ENCODE data around the gene PPM1L.

PPM1L gene

DNA sequence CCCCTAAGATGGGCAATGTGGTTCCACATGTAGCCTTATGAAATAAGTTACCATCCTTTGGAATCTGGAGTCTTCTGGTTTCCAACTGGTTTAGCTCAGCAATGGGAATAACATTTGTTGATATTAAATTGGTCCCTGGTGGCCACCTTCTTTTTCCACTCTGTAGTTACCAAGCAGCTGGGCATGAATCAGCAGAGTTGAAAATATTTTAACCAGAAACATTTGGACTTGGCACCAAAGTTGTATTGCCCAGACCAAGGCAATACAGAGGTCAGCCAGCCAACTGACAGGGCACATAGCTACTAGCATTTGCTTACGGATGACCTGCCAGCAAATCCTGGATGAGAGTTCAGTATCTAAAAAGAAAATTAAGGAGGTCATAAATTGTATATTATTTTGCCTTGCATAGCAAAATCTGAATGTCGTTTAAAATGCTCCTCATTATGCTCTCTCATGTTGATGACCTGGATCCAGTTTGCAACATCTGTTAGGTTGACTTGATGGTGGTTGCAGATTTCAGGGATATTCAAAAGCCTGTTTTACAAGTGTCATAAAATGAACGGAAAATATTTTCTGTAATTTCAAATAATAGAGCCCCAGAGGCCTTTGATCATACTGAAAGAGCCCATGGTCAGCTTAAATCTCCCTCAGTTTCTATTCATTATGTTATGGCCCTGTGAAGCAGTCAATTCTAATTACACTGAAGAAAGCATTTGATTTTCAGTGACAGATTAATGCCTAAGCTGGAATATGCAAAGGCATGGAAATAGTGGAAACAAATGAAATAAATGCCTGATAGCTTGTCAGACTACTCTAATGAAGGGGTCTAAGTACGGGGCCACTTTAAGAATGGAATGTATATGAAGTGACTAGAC, 54.6 kb downstream of the PPM1L start:
- DNase-seq: no peak

GRCh38 chr3:160811237-160811548, 55.2 kb downstream of the PPM1L start:
- no peak for DNase-seq

DNA sequence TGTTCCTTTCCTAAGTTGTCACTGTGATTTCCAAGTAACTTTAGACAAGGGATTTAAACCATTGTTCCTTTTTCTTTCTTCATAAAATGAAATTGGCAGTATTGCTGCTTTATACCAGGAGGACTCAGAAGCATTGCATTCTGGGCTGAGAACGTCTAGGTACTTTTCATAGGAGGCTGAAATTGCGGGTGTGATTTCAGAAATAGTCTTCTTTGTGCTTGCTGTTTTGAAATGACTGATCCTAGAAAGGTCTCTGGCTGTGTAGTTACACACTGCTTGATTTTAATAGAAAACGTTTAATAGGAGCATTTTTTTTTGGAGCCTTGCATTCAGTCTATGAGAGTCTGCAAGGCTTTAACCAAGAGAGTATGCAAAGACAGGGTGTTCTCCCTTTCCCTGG, 56.3 kb downstream of the PPM1L start:
- DNase-seq: no peak

DNA sequence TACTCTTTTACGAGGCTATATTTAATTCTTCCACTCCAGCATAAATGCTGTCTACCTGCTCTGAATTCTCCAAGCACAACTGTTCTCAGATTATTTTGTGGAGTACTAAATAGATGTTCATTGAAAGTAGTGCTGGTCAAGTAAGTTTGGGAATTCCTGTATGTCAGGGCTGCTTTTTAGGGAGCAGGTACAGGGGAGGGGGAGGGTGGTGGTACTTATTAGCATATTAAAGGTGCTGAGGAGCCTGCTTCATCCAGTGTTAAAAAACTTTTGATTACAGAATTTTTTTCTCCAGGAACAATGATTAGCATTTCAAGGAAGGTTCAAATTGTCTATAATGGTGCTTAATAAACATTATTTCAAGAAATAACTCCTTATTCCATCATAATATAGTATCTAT, 59.2 kb downstream of the PPM1L start:
- DNase-seq: no peak

GRCh38 chr3:160820022-160820421, 64.0 kb downstream of the PPM1L start:
- no peak for DNase-seq

GRCh38 chr3:160820430-160820829, 64.4 kb downstream of the PPM1L start:
- no peak for DNase-seq

GRCh38 chr3:160822936-160823335, 66.9 kb downstream of the PPM1L start:
- no peak for DNase-seq

GRCh38 chr3:160825311-160825800, 69.3 kb downstream of the PPM1L start:
- DNase-seq: no peak

DNA sequence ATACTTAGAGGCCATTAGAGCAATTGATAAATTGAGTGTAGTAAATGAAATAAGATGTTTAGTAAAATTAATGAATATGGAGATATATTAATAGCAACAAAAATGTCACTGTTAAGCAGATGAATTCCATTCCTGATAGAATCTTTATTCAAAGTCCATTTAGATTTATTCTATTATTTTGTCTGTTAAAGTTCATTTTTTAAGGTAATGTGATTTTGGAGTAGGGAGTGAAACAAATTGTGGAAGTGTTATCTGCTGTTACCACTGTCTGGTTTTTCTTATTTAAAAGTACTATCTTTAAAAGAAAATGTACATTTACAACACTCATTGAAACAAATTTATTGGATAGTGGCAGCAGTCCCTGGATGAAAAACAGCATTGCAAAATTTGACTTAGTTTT, 70.4 kb downstream of the PPM1L start:
- DNase-seq: no peak

- no peak for DNase-seq
Measured at GRCh38 chr3:160826991-160827390, 71.0 kb downstream of the PPM1L start.

DNA sequence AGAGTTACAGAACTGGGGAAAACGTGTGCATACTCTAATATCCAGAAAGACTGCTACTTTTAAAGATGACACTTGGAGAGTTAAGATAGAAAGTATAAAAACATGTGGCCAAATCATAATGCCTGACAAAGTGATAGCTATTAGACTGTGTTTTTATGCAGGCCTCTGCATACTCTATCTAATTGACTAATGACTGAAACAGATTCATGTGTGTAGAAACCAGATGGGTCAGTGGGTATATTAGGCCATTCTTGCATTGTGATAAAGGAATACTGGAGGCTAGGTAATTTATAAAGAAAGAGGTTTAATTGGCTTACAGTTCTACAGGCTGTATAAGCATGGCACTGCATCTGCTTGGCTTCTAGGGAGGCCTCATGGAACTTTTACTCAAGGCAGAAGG, 71.5 kb downstream of the PPM1L start:
- no peak for DNase-seq

GRCh38 chr3:160828880-160829279, 72.8 kb downstream of the PPM1L start:
- no peak for DNase-seq

DNA sequence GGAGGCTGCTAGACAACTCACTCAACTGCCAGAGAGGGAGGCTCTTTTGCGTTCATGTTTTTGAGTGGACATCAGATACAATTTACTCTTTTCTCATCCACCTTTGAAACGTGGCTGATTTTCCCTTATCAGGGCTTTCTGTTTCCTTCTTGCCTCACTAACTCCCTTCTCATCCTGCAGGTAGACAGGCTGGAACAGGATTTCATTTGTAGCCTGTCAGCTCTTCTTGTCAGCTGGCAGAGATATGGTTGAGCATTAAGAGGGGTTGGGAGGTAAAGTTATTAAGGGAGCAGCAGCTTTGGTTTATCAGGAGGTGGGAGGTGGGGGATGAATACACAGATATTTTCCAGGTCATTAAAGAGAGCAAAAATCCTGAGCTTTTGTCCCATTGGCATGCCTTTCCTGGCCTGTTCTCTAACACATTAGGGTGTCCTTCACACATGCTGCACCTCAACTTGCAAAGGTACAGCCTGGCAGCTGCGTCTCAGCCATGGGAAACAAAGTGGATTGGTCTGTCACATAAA, 73.5 kb downstream of the PPM1L start:
- DNase-seq: no peak

DNA sequence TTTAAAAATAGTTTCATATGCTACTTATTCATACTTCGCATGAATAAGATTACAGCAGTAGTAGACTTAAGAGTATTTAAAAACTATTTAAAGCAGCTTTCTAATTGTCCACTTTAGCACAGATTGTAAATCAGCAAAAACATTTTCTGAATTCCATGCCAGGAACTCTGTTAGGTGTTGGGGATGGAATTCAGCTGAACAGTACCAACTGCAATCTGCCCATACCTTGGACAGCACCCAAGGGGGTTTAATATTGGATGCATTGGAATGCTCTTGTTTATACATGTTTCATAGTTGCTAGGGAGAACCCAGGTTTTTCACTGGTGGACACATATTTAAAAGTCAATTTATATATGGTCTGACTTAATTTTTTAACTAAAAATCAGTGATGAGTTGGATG, 74.8 kb downstream of the PPM1L start:
- DNase-seq: no peak

- DNase-seq: no peak
Measured at GRCh38 chr3:160831401-160831800, 75.4 kb downstream of the PPM1L start.

GRCh38 chr3:160837394-160837980, 81.5 kb downstream of the PPM1L start:
- DNase-seq: no peak

DNA sequence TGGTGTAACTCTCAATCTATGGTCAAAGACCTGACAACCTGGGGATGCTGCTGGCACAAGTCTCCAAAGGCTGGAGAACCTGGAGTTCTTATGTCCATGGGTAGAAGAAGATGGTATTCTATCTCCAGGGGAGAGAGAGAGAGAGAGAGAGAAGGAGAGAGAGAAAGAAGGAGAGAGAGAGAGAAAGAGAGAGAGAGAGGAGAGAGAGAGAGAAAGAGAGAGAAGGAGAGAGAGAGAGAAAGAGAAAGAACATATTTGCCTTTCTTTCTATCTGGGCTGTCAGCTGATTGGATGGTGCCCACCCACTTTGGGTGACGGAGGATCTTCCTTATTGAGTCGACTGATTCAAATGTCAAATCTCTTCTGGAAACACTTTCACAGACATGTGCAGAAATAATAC, 84.6 kb downstream of the PPM1L start:
- no peak for DNase-seq

- DNase-seq: no peak
Measured at GRCh38 chr3:160841455-160841854, 85.4 kb downstream of the PPM1L start.

DNA sequence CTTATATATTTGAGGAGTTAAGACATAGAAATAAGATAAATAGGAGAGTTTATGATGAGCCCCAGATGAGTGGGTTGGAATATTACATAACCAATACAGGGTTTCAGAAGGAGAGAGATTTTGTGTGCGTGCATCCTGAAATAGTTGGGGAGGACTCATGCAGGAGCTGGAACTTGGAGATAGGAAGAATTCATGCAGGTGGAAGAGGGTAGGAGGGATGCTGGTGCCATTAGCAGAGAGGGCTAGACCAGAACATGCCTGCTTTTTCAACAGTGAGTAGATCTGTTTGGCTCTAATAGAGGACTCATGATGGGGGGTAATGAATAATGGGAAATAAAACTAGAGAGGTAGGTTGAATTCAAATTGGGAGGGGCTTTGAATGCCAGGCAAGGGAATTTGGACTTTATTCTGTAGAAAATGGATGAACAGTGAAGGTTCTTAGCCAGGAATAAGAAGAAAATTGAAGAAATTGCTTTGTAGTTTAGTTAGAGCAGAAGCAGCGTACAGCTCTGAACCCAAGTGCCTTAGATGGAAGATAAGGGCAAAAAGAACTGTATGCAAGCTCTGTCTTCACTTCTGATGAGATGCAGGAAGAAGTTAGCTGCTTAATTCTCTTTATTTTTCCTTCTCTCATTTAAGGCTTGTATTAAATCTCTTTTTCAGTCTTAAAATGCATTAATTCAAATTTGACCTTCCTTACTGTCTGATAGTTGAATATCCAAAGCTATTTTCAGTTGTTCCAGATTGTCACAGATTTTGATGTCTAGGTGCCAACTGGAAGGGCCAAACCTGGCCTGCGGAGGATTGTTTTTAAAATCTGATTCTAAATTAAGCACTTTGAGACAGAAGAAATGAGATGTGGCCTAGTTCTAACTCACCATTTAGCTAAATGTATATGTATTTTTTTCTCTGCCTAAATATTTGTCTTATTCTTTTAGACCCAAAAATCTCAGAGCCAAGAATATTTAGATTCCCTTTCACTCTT, 86.3 kb downstream of the PPM1L start:
- DNase-seq: no peak

- no peak for DNase-seq
Measured at GRCh38 chr3:160851629-160852210, 95.7 kb downstream of the PPM1L start.

DNA sequence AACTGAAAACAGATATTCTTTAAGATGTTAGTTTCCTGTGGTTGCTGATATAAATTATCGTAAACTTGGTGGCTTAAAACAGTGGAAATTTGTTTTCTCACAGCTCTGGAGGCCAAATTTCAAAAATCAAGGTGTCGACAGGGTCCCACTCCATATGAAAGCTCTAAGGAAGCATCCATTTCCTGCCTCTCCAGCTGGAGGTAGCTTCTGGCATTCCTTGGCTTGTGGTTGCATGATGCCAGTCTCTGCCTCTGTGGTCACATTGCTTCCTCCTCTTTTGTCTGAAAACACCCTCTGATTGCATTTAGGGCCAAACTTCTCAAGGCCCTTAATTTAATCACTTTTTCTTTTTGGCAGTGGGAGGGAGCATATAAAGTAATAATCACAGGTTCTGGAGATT, 96.8 kb downstream of the PPM1L start:
- DNase-seq: no peak

- no peak for DNase-seq
Measured at GRCh38 chr3:160856450-160856849, 100.4 kb downstream of the PPM1L start.
